DMS 273 treated with DMSO at 0.1 percent for 48 hours (cell line): ENCODE results near the gene SCPEP1.

Experiments
- DNase-seq: peaks from one replicate; lab custom pipeline; 2025; lab: John Stamatoyannopoulos, UW

SCPEP1 gene

GRCh38 chr17:57040571-57040970, 62.6 kb downstream of the SCPEP1 start:
- no peak for DNase-seq

GRCh38 chr17:57043276-57043675, 65.3 kb downstream of the SCPEP1 start:
- DNase-seq = no peak

GRCh38 chr17:57044976-57045867, 67.3 kb downstream of the SCPEP1 start:
- DNase-seq = no peak

GRCh38 chr17:57045868-57046704, 68.2 kb downstream of the SCPEP1 start:
- DNase-seq = no peak

GRCh38 chr17:57046749-57047148, 68.8 kb downstream of the SCPEP1 start:
- no peak for DNase-seq

GRCh38 chr17:57048096-57048495, 70.2 kb downstream of the SCPEP1 start:
- DNase-seq = no peak

GRCh38 chr17:57050306-57050705, 72.4 kb downstream of the SCPEP1 start:
- DNase-seq = no peak

GRCh38 chr17:57051886-57052361, 74.0 kb downstream of the SCPEP1 start:
- no peak for DNase-seq
